GDM1 (cell line): Measurements from ENCODE around the gene P4HA1.
A peak's percentile ranks its signal among the peaks of the same experiment; 100 is the strongest.
"Not testable (repeated sequence)": the region's sequence is repeated elsewhere in the genome, so short reads cannot be mapped to it uniquely, and the experiment has no call there.

ENCODE experiments used
- DNase-seq: peaks from one replicate; lab custom pipeline; 2025; lab: John Stamatoyannopoulos, UW

The P4HA1 gene

GRCh38 chr10:73096449-73097304 is at the start of gene P4HA1:
P4HA1 (minus strand) TSS chr10:73096866; CDS start chr10:73074883, 21,983 bp downstream.
- peak; percentile 99 for DNase-seq

- DNase-seq: no peak
These were observed 44.9 kb upstream of the P4HA1 start for GRCh38 chr10:73141603-73142002.

GRCh38 chr10:73139251-73139650 is 42.6 kb upstream of the P4HA1 start:
- no peak for DNase-seq

GRCh38 chr10:73136627-73137026 is 40.0 kb upstream of the P4HA1 start:
- no peak for DNase-seq

DNA sequence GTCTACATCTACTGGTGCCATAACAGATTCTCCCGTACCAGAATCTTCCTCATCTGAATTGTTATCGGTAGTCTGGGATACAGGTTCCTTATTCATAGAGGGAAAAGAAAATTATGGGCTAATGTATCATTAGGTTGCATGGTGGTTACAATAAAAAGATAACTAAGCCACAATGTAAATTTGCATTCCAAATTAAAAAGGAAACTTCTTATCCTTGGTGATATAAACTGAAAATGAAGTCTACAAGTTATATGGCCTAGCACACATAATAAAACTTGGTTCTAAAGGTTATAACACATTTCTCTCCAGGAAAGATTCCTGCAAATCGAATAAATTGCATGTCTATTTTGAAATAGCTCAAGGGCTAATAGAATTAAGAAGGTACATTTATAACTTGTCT is 38.1 kb upstream of the P4HA1 start:
- DNase-seq: no peak

GRCh38 chr10:73131913-73132686 is 35.4 kb upstream of the P4HA1 start:
- DNase-seq: no peak

GRCh38 chr10:73131301-73131700 is 34.6 kb upstream of the P4HA1 start:
- DNase-seq: no peak

- no peak for DNase-seq
These were observed 29.7 kb upstream of the P4HA1 start for GRCh38 chr10:73126343-73126742.

GRCh38 chr10:73119952-73120351 is 23.3 kb upstream of the P4HA1 start:
- DNase-seq: no peak

- DNase-seq: no peak
These were observed 22.8 kb upstream of the P4HA1 start for GRCh38 chr10:73119457-73119856.

DNA sequence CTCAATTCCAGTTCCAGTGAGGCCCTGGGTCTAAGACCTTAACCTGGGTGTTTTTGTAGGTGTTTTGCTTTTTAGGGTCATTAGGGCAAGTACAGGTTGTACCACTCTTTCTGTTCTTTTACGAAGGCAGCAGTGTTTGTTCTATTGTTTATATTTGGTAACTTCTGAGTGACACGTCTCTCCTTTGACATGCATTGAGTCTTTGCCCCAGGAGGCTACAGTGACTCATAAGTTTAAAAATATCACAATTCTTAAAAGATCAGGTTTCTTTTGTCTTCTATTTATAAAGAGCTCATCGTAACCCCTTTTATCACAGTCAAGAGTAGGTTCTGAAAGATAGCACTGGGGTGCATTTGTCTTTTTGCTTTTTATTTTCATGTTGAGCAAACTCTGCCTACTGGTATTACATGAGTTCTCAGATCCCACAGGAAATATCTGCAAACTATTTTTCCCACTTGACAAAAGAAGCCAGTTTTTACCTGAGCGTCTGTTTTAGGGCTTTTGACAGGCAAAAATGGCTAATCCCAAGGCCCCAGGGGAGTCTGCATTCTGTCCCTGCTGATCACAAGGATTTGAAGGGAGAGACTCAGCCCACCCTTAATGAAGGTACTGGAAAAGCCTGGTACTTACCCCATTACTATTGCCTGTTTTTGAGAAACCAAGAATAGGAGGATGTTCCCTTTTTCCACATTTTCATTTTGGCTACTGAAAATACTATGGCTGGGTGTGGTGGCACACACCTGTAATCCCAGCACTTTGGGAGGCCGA is 21.5 kb upstream of the P4HA1 start:
- no peak for DNase-seq

DNA sequence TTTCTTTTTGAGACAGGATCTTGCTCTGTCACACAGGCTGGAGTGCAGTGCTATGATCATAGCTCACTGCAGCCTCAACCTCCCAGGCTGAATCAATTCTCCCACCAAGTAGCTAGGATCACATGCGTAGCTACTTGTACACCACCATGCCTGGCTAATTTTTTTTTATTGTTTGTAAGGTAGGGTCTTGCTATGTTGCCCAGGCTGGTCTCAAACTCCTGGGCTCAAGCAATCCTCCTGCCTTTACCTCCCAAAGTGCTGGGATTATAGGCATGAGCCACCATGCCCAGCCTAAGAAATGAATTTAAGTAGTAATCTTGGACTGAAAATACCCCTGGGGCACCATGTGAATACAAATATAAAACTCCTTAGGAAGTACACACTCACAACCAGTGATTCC is 19.4 kb upstream of the P4HA1 start:
- no peak for DNase-seq

DNA sequence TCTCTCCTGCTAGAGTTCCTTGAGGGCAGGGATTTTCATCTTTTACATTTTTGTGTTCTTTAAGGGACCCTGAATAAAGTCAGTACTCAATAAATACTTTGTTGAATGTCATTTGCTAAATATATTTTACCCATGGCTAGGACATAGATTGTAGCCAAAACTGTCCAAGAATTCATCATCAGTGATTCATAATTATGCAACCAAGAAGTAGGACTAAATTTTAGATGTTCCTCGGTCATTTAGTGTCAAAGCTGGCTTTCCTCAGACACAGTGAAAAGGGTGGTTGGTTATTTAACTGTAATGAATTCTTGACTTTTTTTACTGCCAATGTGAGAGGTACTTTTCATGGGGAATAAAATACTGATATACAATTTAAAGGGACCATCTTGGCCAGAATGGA is 16.9 kb upstream of the P4HA1 start:
- no peak for DNase-seq

DNA sequence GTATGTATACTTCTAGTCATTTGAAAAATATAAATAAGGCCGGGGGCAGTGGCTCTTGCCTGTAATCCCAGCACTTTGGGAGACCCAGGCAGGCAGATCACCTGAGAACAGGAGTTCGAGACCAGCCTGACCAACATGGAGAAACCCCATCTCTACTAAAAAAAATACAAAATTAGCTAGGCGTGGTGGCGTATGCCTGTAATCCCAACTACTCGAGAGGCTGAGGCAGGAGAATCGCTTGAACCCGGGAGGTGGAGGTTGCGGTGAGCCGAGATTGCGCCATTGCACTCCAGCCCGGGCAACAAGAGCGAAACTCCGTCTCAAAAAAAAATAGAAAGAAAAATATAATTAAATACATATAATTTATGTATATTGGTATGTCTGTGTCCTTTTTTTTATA is 15.4 kb upstream of the P4HA1 start:
- DNase-seq: not testable (repeated sequence)

- peak; percentile 79 for DNase-seq
These were observed 13.7 kb upstream of the P4HA1 start, which contains the start of gene NUDT13 for GRCh38 chr10:73110345-73110849. NUDT13 (plus strand) TSS chr10:73110455; CDS start chr10:73114366, 3,911 bp downstream.

- not testable (repeated sequence) for DNase-seq
These were observed 12.6 kb upstream of the P4HA1 start for GRCh38 chr10:73109248-73109652.

DNA sequence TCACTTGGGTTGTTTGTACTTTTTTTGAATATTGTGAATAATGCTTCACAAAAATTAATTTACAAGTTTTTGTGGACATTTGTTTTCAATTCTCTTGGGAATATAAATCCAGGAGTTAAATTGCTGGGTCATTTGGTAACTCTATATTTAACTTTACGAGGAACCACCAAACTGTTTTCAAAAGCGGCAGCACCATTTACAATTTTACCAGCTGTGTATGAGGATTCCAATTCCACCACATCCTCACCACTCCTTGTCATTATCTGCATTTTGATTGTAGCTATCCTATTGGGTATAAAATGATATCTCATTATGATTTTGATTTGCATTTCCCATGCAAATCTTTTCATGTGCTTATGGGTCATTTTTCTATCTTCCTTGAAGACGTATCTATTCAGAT is 9.6 kb upstream of the P4HA1 start:
- DNase-seq: no peak

- DNase-seq: no peak
These were observed 2.5 kb upstream of the P4HA1 start for GRCh38 chr10:73099141-73099540.

DNA sequence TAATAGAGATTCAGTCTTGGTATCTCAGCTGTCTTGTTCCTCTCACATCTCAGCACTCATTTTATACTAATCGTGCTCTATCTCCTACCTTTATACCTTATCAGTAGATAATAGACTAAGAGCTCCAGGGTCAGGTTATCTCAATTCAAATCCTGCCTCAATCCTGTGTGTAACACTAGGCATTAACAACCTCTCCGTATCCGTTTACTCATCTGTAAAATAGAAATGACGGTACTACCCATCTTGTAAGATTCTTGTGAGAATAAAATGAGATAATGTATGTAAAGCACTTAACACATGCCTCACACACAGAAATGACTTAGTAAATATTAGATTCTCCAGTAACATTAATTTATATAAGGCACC is 622 bp upstream of the P4HA1 start:
- DNase-seq: no peak

DNA sequence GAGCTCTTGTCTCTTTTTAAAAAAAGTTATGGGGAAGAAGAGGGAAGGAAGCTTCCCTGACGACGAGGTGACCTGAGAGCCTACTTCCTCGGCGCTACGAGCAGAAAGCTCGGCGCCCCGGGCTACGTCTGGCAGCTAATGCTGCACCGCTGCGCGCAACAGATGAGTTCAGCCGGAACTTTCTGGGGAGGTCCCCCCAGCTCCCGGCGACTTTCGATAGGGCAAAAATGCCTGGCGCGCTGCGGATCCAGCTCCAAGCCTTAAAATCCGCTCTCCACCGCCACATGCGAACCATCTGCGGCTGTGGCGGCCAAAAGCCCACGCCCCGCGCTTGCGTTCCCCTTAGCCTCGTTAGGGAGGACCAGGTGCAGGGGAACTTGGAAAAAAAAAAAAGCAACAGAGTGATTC is 621 bp downstream of the P4HA1 start:
- peak; percentile 33 for DNase-seq

- no peak for DNase-seq
These were observed 1.1 kb downstream of the P4HA1 start for GRCh38 chr10:73095481-73096021.

DNA sequence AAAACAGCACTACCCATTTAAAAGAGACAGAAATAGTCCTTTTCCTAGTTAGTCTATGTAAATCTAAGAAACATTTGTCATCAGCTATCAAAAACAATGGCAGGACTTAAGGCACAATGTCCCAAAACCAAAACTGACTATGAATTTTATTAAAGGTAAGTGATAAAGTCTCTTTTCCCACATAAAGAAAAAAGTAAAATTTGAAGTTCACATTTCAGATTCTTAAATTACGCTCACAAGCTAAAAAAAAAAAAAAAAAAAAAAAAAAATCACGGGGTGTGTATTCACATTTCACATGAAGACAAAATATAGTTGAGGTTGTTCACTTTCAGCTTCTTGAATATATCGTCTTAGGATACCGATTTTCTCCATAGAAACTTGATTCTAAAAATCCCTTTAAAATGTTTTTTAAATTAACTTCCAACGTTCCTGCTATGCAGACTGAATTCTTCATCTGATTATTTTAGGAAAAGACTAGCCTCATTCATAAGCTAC is 1.6 kb downstream of the P4HA1 start:
- no peak for DNase-seq
